HG03175 (cell line): Measurements from ENCODE around the gene PLEKHH1.

Source experiments
- ATAC-seq: cut with Tn5 transposase; IDR thresholded peaks from one replicate; pipeline ENCODE4 v1.9.1; 2021; ENCODE audit warnings: mild to moderate bottlenecking, moderate library complexity; ENCODE audit not compliant: unreplicated experiment

Gene PLEKHH1

DNA sequence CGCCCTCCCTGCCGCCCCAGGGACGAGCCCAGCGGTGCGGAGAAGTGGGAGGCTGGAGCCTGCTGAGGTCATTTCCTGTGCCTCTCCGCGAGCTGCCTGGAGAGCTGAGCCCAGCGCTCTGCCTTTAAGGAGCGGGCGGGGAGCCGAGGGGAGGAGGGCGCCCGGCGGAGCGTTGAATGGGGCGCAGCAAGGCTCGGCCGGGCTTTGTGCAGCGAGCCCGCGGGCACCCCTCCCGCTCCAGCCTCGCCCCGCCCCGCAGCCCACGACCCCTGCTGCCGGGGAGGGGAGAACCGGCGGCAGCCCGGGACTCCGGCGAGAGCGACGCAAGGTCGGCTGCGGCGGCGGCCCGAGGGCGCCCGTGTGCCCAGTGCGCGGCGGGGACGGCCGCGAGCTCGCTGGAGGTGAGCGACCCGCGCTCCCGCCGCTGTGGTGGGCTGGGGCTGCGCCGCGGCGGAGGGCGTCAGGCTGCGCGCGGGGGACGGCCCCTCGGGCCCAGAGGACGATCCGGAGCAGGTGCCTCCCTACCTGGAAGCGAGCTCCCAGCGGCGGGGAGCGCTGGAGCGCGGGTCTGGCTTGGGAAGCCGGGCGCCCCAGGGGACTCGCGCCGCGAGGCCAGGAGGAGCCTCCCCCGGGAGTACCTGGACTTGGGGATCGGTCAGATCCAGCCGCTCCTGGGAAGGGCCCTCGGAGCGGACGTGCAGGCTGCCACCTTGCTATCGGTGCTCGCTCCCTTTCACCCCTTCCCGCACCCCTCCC lies at the start of gene PLEKHH1:
Gene PLEKHH1 (plus strand): TSS at position 293 of the 756 bp plus-strand sequence. CDS start 8,578 bp downstream, outside the sequence.
- peak; percentile 63 for ATAC-seq

GRCh38 chr14:67483579-67484285 lies 49.4 kb upstream of the PLEKHH1 start:
- ATAC-seq = no peak

DNA sequence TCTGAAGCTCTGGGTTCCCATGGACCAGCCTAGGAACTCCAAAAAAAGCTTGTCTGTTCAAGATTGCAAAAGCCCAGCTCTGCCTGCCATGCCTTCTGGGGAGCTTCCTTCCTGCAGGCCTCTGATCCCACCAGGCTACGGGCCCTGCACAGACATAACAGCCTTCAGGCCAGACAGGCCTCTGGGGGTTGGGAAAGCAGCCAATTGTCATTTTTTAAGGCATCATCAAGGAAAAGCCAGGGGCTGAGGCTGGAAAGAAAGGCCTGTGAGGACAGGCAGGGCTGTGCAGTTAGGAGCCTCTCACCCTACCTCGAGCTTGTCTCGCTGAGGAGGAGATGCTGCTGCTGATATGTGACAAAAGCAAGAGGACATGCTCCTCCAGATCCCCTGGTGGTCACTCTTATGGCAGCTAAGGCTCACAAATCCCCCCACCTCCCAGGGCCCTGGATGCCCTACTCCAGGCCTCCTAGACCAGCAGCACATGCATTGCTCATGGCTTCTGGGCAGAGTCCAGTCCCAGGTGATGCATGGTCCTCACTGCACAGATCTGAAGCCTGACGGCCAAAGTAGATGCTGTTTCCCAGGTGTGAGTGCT lies 47.5 kb upstream of the PLEKHH1 start:
- ATAC-seq = no peak

DNA sequence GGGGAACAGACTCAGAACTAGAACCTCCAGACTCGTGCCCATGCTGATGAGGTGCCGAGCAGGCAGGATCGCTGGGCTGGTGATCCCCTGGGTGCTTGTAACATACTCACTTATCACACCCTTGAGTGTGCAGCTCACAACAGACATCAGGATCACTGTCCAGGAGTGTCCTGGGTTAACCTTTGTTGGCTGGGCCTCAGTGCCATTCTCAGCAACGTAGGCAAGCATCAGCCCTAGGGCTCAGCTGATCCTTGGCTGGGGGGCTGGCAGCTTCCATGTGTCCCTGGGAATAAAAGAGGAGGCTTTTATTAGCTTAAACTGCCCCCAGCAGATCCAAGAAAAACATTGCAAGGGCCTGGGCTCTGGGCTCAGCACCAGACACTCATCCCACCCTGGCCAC lies 46.2 kb upstream of the PLEKHH1 start:
- ATAC-seq = no peak

DNA sequence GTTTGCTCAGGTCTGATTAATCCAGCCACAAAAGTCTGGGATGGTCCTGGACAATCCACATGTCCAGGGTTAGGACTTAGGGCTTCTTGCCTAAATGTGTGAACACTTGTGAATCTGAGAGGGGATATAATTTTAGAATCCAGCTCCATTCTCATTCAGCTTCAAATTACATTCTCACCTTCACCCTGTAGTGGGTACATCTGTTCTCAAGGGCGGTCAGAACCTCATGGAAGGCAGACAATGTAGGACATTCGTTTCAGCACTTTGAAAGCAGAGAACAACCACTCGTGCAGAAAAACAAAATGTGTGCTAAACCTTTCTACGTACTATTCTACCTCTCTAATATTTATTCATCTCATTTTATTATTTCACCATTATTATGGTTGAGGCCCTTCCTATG lies 45.8 kb upstream of the PLEKHH1 start:
- no peak for ATAC-seq

GRCh38 chr14:67487937-67488893 lies 44.9 kb upstream of the PLEKHH1 start, which contains the start of gene TMEM229B:
Gene TMEM229B, minus strand, starts transcription at chr14:67488721. Its CDS starts 14,798 bp downstream, at chr14:67473923.
- peak; percentile 93 for ATAC-seq

- no peak for ATAC-seq
Observed at GRCh38 chr14:67490196-67490595, 42.9 kb upstream of the PLEKHH1 start.

DNA sequence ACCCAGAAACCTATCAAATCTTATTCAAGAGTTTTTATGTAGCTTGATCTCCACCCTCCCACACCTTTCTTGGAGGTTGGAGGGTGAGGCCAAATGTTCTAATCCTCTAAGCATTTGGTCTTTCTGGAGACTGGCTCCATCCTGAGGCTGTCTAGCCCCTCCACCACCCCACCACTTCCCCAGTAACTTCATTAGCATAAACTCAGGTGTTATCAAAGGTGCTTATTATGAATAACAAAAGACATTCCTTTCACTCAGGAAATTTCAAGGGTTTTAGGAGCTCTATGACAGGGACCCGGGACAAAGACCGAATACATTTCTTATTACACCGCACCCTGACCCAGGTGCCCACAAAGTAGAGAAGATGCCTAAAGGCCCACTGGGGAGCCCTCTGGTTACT lies 41.8 kb upstream of the PLEKHH1 start:
- no peak for ATAC-seq

DNA sequence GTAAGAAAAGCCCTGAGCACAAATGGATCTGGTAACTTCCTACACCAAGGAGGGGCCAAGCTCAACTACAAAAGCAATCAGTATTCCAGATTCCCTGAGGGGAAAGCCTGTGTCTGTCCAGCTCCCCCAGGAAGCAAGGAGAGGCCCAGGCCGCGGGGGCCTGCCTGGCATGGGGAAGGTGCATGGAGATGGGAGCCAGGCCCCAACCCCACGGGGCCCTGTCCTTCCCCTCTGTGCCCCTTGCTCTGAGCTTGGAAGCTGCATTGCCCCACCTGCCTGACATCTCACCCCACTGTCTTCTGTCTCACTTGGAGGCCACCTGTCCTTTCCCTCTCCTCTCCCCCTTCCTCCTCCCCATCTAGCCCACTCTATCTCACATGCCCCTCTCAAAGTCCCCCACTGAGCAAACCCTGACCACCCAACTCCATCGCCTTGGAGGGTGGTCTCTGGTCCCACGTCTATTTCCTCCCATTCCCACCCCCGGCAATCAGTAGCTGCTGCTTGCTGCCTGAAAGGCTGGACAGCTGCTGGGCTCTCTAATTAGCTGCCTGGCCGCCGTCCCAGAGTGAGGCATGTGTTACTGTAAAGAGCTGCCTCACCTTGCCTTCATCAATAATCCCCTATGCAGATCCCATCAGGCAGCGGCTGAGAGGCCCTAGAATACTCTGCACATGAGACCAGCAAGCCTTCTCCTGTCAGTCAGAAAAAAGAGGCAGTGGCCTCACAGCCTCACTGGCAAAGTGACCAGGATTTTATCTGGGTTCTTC lies 41.2 kb upstream of the PLEKHH1 start:
- ATAC-seq = no peak

- ATAC-seq = no peak
Observed at GRCh38 chr14:67492538-67492937, 40.6 kb upstream of the PLEKHH1 start.

DNA sequence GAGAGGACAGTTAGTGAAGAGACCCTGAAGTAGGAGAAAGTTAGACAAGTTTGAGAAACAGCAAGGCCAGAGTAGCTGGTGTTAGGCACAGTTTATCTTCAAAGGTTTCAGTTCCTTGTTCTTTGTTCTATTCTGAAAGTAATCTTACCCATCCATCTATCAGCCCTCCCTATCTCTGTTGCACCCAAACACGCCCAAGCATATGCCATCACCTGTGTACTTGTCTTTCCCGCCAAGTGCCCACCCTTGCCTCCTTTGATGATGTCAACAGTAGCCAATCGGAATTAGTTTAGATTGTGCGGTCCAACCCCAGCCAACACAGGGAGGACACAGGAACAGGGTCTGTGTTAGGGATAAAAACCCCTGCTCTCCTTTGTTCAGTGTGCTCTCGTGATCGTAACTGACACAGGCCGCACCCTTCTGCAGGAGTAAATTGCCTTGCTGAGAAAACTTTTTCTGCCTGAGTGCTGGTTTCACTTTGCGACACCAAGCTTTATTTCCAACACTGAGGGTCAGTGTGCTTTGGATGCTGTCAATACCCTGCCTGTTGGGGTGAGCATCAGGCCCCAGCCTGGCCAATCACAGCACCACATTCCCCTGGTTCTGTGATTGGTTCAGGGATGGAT lies 39.9 kb upstream of the PLEKHH1 start:
- no peak for ATAC-seq

DNA sequence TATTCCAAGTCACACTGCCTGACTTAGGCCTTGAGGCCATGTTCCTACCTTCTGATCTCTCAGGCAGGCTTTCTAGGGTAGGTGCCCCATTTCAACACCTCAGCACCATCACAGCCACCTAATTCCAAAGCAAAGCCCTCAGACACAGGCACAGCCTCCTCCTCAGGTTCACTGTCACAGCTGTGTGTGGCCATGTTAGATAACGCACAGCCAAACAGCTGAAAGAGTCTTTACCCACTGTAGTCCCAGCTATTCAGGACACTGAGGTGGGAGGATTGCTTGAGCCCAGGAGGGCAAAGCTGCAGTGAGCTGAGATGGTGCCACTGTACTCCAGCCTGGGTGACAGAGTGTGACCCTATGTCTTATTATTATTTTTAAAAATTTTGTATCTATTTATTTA lies 37.3 kb upstream of the PLEKHH1 start:
- no peak for ATAC-seq

DNA sequence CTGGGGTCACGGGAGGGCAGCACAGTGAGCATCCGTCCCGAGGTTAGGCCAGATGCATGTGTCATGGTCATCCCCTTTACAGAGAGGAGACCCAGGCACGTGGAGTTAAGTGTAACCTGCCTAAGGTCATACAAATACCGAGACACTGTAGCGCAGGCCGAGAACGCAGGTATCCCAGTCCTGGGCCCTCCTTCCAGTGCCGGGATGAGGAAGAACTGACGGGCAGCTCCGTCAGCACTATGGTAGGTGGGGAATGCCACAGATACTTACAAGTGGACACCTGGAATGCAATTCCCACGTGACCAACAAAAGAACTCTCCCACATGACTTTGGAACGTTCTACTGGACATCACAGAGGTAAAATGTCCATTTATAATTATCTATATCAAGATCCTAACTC lies 35.9 kb upstream of the PLEKHH1 start:
- no peak for ATAC-seq

GRCh38 chr14:67497716-67498115 lies 35.4 kb upstream of the PLEKHH1 start:
- ATAC-seq = no peak

- ATAC-seq = no peak
Observed at GRCh38 chr14:67500981-67501380, 32.1 kb upstream of the PLEKHH1 start.

- ATAC-seq = no peak
Observed at GRCh38 chr14:67501670-67502069, 31.4 kb upstream of the PLEKHH1 start.

DNA sequence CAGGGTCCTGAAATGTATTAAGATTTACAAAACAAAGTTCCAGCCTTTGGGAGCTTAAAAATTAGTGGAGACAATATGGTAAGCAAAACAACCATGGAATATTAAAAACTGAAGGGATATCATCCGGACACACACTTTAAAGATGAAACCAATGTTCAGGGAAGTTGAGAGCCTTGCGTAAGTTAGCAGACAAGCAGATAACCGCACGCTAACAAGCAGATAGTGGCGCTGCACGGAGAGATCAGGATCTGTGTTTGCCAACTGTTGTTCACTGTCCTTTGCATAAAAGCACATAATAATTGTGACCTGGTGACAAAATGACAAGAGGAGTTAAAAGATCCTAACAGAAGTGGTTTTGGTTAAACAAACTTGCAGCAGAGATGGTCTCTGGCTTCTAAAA lies 30.2 kb upstream of the PLEKHH1 start:
- no peak for ATAC-seq

- no peak for ATAC-seq
Observed at GRCh38 chr14:67503331-67503730, 29.8 kb upstream of the PLEKHH1 start.

GRCh38 chr14:67505254-67505653 lies 27.8 kb upstream of the PLEKHH1 start:
- no peak for ATAC-seq

- ATAC-seq = no peak
Observed at GRCh38 chr14:67508956-67509355, 24.1 kb upstream of the PLEKHH1 start.
